Endothelial cell of umbilical vein (primary cell): Measurements from ENCODE around the gene OSTM1.

Experiments used
- EZH2 ChIP-seq: IDR thresholded peaks from 2 replicates; pipeline ENCODE4 v1.6.1; 2012; ENCODE audit warnings: borderline replicate concordance, low read depth, mild to moderate bottlenecking, moderate library complexity, low read length, inconsistent platforms; ENCODE audit not compliant: severe bottlenecking
- JUN ChIP-seq: IDR thresholded peaks from 2 replicates; pipeline ENCODE4 v1.6.1; 2011; ENCODE audit warnings: borderline replicate concordance, low read depth; ENCODE audit not compliant: insufficient read length, insufficient read depth
- POLR2A ChIP-seq: IDR thresholded peaks from 2 replicates; pipeline ENCODE4 v1.6.1; 2012; ENCODE audit warnings: low read depth, mild to moderate bottlenecking, control low read depth, low read length
- TF ChIP-seq, protein P1 (sequence below), 2 donors: IDR thresholded peaks; 1 replicate in 1 of 2; 2 replicates in 1 of 2; pipeline ENCODE4 v1.5.1; 2011; ENCODE audit warnings: low read length in 2 of 2, mild to moderate bottlenecking in 2 of 2, moderate library complexity in 2 of 2, control low read depth in 1 of 2, inconsistent platforms in 1 of 2, low read depth in 1 of 2; ENCODE audit not compliant: insufficient read depth in 1 of 2; ENCODE audit errors: extremely low read depth in 1 of 2
- TF ChIP-seq, protein P2 (sequence below): IDR thresholded peaks from 2 replicates; pipeline ENCODE4 v1.6.1; 2011; ENCODE audit not compliant: insufficient read depth, insufficient read length

DNA sequence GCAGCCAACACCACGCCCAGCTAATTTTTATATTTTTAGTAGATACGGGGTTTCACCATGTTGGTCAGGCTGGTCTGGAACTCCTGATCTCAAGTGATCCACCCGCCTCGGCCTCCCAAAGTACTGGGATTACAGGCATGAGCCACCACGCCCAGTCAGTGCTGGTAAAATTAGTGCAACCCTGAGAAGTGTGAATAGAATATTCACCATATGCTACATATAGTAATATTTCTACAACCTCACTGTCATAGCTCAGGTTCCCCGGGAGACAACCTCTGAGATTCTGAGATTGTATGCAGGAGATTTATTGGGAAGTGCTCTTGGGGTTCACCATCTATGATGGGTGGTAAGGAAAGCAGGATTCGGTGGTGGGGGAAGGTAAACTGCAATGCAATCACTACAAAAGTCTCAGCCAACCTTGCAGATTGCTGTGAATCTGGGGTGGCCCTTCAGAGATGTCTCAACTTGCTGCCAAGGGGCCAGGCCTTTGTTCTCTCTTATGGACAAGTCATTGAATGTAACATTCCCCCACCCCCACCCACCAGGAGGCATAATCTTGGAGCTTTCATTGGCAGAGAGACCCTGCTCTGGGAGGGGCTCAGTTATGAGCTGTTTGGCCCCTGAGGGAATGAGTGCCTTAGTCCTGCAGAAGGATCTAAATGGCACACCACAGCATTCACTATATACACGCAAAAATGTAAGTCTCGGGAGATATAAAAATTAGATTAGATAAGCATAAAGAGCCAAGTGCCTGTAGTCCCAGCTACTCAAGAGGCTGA is 82.6 kb downstream of the OSTM1 start:
- TF ChIP-seq POLR2A: no peak
- TF ChIP-seq, protein P1, sequence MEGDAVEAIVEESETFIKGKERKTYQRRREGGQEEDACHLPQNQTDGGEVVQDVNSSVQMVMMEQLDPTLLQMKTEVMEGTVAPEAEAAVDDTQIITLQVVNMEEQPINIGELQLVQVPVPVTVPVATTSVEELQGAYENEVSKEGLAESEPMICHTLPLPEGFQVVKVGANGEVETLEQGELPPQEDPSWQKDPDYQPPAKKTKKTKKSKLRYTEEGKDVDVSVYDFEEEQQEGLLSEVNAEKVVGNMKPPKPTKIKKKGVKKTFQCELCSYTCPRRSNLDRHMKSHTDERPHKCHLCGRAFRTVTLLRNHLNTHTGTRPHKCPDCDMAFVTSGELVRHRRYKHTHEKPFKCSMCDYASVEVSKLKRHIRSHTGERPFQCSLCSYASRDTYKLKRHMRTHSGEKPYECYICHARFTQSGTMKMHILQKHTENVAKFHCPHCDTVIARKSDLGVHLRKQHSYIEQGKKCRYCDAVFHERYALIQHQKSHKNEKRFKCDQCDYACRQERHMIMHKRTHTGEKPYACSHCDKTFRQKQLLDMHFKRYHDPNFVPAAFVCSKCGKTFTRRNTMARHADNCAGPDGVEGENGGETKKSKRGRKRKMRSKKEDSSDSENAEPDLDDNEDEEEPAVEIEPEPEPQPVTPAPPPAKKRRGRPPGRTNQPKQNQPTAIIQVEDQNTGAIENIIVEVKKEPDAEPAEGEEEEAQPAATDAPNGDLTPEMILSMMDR (IDR thresholded peaks at IDR 0.05; ENCODE audit: extremely low read depth in 1 of 2, insufficient read depth in 1 of 2, low read depth in 1 of 2, low read length in 2 of 2): no peak
- TF ChIP-seq, protein P2, sequence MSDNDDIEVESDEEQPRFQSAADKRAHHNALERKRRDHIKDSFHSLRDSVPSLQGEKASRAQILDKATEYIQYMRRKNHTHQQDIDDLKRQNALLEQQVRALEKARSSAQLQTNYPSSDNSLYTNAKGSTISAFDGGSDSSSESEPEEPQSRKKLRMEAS: no peak
- TF ChIP-seq EZH2: no peak
- no peak for TF ChIP-seq JUN
